Right forelimb (tissue), 1 donor: ENCODE results near the gene DLX2.

Experiments used
- DNase-seq: peaks from one replicate; pipeline ENCODE4 v3.0.0-alpha.2; 2018

Gene DLX2

GRCh38 chr2:172049567-172050120 lies 53.1 kb downstream of the DLX2 start:
- no peak for DNase-seq
